GM12878 (cell line): ENCODE results near the gene RAB30. TPM values are rescaled to one million over a fixed set of nuclear protein-coding genes. Genes with fewer than 3 reads are reported as not detected.
"Not testable (repeated sequence)": the region's sequence is repeated elsewhere in the genome, so short reads cannot be mapped to it uniquely, and the experiment has no call there.

Source experiments
- ATAC-seq: fragments of 200-7000 bp; cut with Tn5 transposase; 3 replicates; pipeline ENCODE4 v1.9.1; 2020; ENCODE audit warnings: mild to moderate bottlenecking, moderate library complexity
- BruUV-seq: library from RNA; stranded (reverse); fragments of 400-500 nt; replicated peaks from 2 replicates; lab custom pipeline; 2021; lab: Mats Ljungman, UMichigan
- CTCF ChIA-PET: fragments of 300-600 bp; sonication (Branson Sonifier 250); formaldehyde crosslinking; extraction: SDS; loops from one replicate; lab custom pipeline; 2021; ENCODE audit warnings: inconsistent platforms; lab: Yijun Ruan, JAX
- POLR2A ChIA-PET: fragments of 350-600 bp; formaldehyde crosslinking; extraction: SDS; loops from one replicate; lab custom pipeline; 2021; ENCODE audit warnings: inconsistent platforms; lab: Charles Lee
- RAD21 ChIA-PET: fragments of 300-600 bp; sonication (Branson Sonifier 250); formaldehyde crosslinking; loops from one replicate; lab custom pipeline; 2023; ENCODE audit warnings: antibody characterized with exemption; ENCODE audit not compliant: unreplicated experiment; lab: Charles Lee
- SMC1A ChIA-PET: fragments of 300-600 bp; sonication (Branson Sonifier 250); formaldehyde crosslinking; loops from one replicate; lab custom pipeline; 2023; ENCODE audit not compliant: unreplicated experiment, uncharacterized antibody; lab: Charles Lee
- DNase-seq: peaks from one replicate; pipeline ENCODE4 v3.0.0-alpha.2; 2011; ENCODE audit warnings: low read depth, low spot score
- FAIRE-seq: peaks from 3 replicates; lab custom pipeline; 2011; peaks lifted over from hg19 to GRCh38; lab: Jason Lieb, UNC
- H2AFZ ChIP-seq: 2 replicates; pipeline ENCODE4 v1.6.0; 2011; ENCODE audit warnings: low read depth, low read length, control low read depth; ENCODE audit not compliant: control insufficient read depth
- H3K27ac ChIP-seq: 2 replicates; pipeline ENCODE4 v1.5.1; 2011; ENCODE audit warnings: control low read depth; ENCODE audit not compliant: control insufficient read depth, insufficient read depth
- H3K27me3 ChIP-seq, 2 experiments: replicated peaks in 1 of 2; 2 replicates each; pipeline versions ENCODE4 v1.6.0 to v1.6.1; 2011; ENCODE audit warnings: low read length in 1 of 2; ENCODE audit not compliant: control insufficient read depth in 2 of 2, insufficient read depth in 2 of 2
- H3K36me3 ChIP-seq, 2 experiments: 2 replicates each; pipeline ENCODE4 v1.5.1; 2011; ENCODE audit warnings: low read length in 1 of 2; ENCODE audit not compliant: control insufficient read depth in 2 of 2, insufficient read depth in 2 of 2
- H3K4me1 ChIP-seq: 2 replicates; pipeline ENCODE4 v1.6.1; 2011; ENCODE audit warnings: mild to moderate bottlenecking, low read length, moderate library complexity, mixed read lengths; ENCODE audit not compliant: control insufficient read depth, insufficient read depth
- H3K4me2 ChIP-seq: 2 replicates; pipeline ENCODE4 v1.6.0; 2011; ENCODE audit warnings: control low read depth; ENCODE audit not compliant: control insufficient read depth, insufficient read depth
- H3K4me3 ChIP-seq: fragments of 200-600 bp; sonication (generic); 2 replicates; pipeline ENCODE4 v1.5.1; 2016
- H3K79me2 ChIP-seq: 2 replicates; pipeline ENCODE4 v1.6.0; 2011; ENCODE audit warnings: low read length; ENCODE audit not compliant: control insufficient read depth, insufficient read depth
- H3K9ac ChIP-seq: 2 replicates; pipeline ENCODE4 v1.8.0; 2011; ENCODE audit warnings: low read length, control low read depth, mixed read lengths; ENCODE audit not compliant: control insufficient read depth, insufficient read depth
- H3K9me3 ChIP-seq: replicated peaks from 3 replicates; pipeline ENCODE4 v1.5.1; 2011; ENCODE audit warnings: mild to moderate bottlenecking, low read length; ENCODE audit not compliant: control insufficient read depth, insufficient read depth
- H4K20me1 ChIP-seq: 2 replicates; pipeline ENCODE4 v1.6.0; 2011; ENCODE audit not compliant: control insufficient read depth, insufficient read depth
- HDAC2 ChIP-seq: fragments of 200-600 bp; sonication (generic); IDR thresholded peaks from 2 replicates; pipeline ENCODE4 v1.6.1; 2017
- JUNB ChIP-seq: IDR thresholded peaks from 2 replicates; pipeline ENCODE4 v1.6.1; 2016; ENCODE audit warnings: antibody characterized with exemption, mild to moderate bottlenecking
- MEF2B ChIP-seq: fragments of 450-650 bp; IDR thresholded peaks from 2 replicates; pipeline ENCODE4 v1.6.1; 2018; ENCODE audit warnings: mild to moderate bottlenecking, moderate library complexity; ENCODE audit not compliant: partially characterized antibody, poor library complexity, severe bottlenecking
- NR2F1 ChIP-seq: fragments of 450-650 bp; conservative IDR thresholded peaks from 2 replicates; pipeline ENCODE4 v1.6.1; 2017; ENCODE audit warnings: mild to moderate bottlenecking
- RELB ChIP-seq: fragments of 450-650 bp; IDR thresholded peaks from 2 replicates; pipeline ENCODE4 v1.6.1; 2017; ENCODE audit warnings: low read depth, mild to moderate bottlenecking, moderate library complexity
- RUNX3 ChIP-seq: IDR thresholded peaks from 2 replicates; pipeline ENCODE4 v1.6.1; 2012; ENCODE audit warnings: low read length, inconsistent platforms
- SMAD1 ChIP-seq: fragments of 450-650 bp; IDR thresholded peaks from 2 replicates; pipeline ENCODE4 v1.6.1; 2018; ENCODE audit warnings: mild to moderate bottlenecking, low read depth; ENCODE audit not compliant: partially characterized antibody
- ZNF592 ChIP-seq: fragments of 450-650 bp; IDR thresholded peaks from 2 replicates; pipeline ENCODE4 v1.6.1; 2017; ENCODE audit warnings: mild to moderate bottlenecking, moderate library complexity
- WGBS: methylation state at CpG from one replicate; pipeline ENCODE4 v1.1.6; 2016; ENCODE audit warnings: low lambda C conversion rate; ENCODE audit not compliant: insufficient replicate concordance, insufficient coverage; ENCODE audit errors: missing lambda C conversion rate; 5-methylcytosine and 5-hydroxymethylcytosine counted together
- in situ Hi-C: fragments of 300-500 bp; cut with MboI; formaldehyde crosslinking; loops from 9 replicates; pipeline ENCODE4 v1.14.3; 2018; ENCODE audit warnings: mixed read lengths
- intact Hi-C: fragments of 100-400 bp; cut with micrococcal nuclease; formaldehyde crosslinking; loops from one replicate; pipeline ENCODE4 v1.14.2; 2022; ENCODE audit not compliant: unreplicated experiment
- polyA plus RNA-seq, 11 experiments: library from polyadenylated mRNA; depleted of rRNA in 4 of 11; unstranded in 6 of 11; stranded (reverse) in 5 of 11; fragments of >200 nt; fragmentation: Nextera tagmentation in 4 of 11; fragmentation: Illumina TruSeq in 1 of 11; extraction: Ambion mirVana in 4 of 11; extraction: Trizol in 1 of 11; gene quantifications; 1 replicate in 1 of 11; 2 replicates in 10 of 11; pipeline versions ENCODE4 v1.2.1 to v1.2.3, GENCODE V29; 2011 to 2016; ENCODE audit warnings: inconsistent platforms in 2 of 11, missing spikeins in 2 of 11, low read depth in 1 of 11
- total RNA-seq, 4 experiments: library from RNA; depleted of rRNA in 3 of 4; stranded (reverse); fragments of >200 nt in 3 of 4; fragmentation: Illumina TruSeq in 1 of 4; extraction: Trizol in 1 of 4; gene quantifications; 2 replicates each; pipeline versions ENCODE4 v1.2.1 to v1.2.3, GENCODE V29; 2013 to 2021

Gene RAB30
- total and polyA plus RNA-seq, 10 of the 15 experiments (the other 5 are each of a cell fraction or from before 2014, with no cell fraction given) = 9.8 to 26.7 (median 19.2) TPM

DNA sequence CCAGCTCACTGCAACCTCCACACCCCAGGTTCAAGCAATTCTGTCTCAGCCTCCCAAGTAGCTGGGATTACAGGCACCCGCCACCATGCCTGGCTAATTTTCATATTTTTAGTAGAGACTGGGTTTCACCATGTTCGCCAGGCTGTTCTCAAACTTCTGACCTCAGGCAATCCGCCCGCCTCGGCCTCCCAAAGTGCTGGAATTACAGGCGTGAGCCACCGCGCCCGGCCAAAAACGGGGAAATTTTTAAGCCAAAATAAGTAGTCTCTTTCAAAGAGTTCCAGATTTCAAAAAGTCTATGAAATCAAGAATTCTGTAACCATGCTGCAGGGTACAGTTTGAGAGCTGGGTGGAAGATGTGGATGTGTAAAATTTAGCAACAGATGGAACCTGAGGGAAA, 62.6 kb downstream of the RAB30 start:
- H4K20me1 ChIP-seq, H3K9me3 ChIP-seq, H3K9ac ChIP-seq, BruUV-seq, H3K27me3 ChIP-seq, H2AFZ ChIP-seq, H3K36me3 ChIP-seq, H3K79me2 ChIP-seq, H3K4me2 ChIP-seq, FAIRE-seq, H3K27ac ChIP-seq, ATAC-seq, DNase-seq, in situ Hi-C loops, H3K4me3 ChIP-seq: not testable (repeated sequence)
- ChIA-PET SMC1A (interaction anchor here (1.1 to 5.7 kb wide), 7 partner anchors 12 to 48 kb away, joined by 3 to 103 read pairs (median 21); no protein-coding TSS in a partner anchor), RAD21 (interaction anchor here (1.6 to 3.6 kb wide), 2 partner anchors 12 to 79 kb away, joined by 6 to 60 read pairs; no protein-coding TSS in a partner anchor), CTCF (interaction anchor here (1.0 to 5.2 kb wide), 5 partner anchors 12 to 62 kb away, joined by 3 to 35 read pairs (median 4); no protein-coding TSS in a partner anchor), POLR2A (interaction anchor here (1.0 to 6.5 kb wide), 4 partner anchors 12 to 66 kb away, joined by 5 to 58 read pairs (median 9); partner anchors contain the start of gene RAB30)
- intact Hi-C loops = loop anchor here (5.0 kb wide), 1 partner anchor 82 kb away; no protein-coding TSS in a partner anchor
- H3K4me1 ChIP-seq = peaks cover 26% of the 10 kb centered on the region
- WGBS = 98% methylated on average over 9 of the region's 10 CpGs

- ChIA-PET RAD21 (interaction anchor here (0.7 to 3.6 kb wide), 14 partner anchors 11 to 141 kb away, joined by 3 to 60 read pairs (median 10); partner anchors contain the start of gene RAB30), SMC1A (interaction anchor here (0.6 to 5.7 kb wide), 15 partner anchors 8 to 108 kb away, joined by 3 to 103 read pairs (median 9); partner anchors contain the start of gene RAB30), POLR2A (interaction anchor here (0.6 to 6.5 kb wide), 9 partner anchors 11 to 99 kb away, joined by 4 to 58 read pairs (median 6); partner anchors contain the start of gene RAB30), CTCF (interaction anchor here (0.9 to 5.2 kb wide), 8 partner anchors 10 to 62 kb away, joined by 3 to 35 read pairs (median 4); no protein-coding TSS in a partner anchor)
- H2AFZ ChIP-seq = no peak overlapping the region
- H3K36me3 ChIP-seq = no peaks in the 10 kb centered on the region; a peak in 1 of 4 replicates
- intact Hi-C loops (loop anchor here (5.0 kb wide), 1 partner anchor 81 kb away; no protein-coding TSS in a partner anchor), in situ Hi-C loops (no loop called here)
- no peak overlapping the region for H3K4me3 ChIP-seq
- FAIRE-seq (no peak), ATAC-seq (no peak), DNase-seq (no peak)
- peaks cover 3% of the 10 kb centered on the region; the same call in 1 of the 2 replicates for H3K79me2 ChIP-seq
- 100% methylated on average over 2 of the region's 2 CpGs for WGBS
- H3K9ac ChIP-seq = no peak overlapping the region
- H4K20me1 ChIP-seq = no peaks in the 10 kb centered on the region
- H3K27ac ChIP-seq = peak overlapping the region; percentile 67; the same call in 1 of the 2 replicates
- H3K4me1 ChIP-seq = peaks cover 26% of the 10 kb centered on the region
- H3K9me3 ChIP-seq = no peaks in the 10 kb centered on the region
- peak overlapping the region; percentile 18; the same call in 1 of the 2 replicates for H3K4me2 ChIP-seq
- H3K27me3 ChIP-seq = no peaks in the 10 kb centered on the region
- no TSS peak for BruUV-seq
- TF ChIP-seq NR2F1 (no peak), ZNF592 (no peak), HDAC2 (no peak), SMAD1 (no peak), JUNB (no peak), RUNX3 (no peak), MEF2B (no peak), RELB (no peak)
Observed at GRCh38 chr11:83008581-83008923, 63.1 kb downstream of the RAB30 start.
